HG03097 (cell line): ENCODE results near the gene HOXC10.

Experiments used
- ATAC-seq: cut with Tn5 transposase; IDR thresholded peaks from one replicate; pipeline ENCODE4 v1.9.1; 2021; ENCODE audit not compliant: unreplicated experiment, low FRiP score

The HOXC10 gene

DNA sequence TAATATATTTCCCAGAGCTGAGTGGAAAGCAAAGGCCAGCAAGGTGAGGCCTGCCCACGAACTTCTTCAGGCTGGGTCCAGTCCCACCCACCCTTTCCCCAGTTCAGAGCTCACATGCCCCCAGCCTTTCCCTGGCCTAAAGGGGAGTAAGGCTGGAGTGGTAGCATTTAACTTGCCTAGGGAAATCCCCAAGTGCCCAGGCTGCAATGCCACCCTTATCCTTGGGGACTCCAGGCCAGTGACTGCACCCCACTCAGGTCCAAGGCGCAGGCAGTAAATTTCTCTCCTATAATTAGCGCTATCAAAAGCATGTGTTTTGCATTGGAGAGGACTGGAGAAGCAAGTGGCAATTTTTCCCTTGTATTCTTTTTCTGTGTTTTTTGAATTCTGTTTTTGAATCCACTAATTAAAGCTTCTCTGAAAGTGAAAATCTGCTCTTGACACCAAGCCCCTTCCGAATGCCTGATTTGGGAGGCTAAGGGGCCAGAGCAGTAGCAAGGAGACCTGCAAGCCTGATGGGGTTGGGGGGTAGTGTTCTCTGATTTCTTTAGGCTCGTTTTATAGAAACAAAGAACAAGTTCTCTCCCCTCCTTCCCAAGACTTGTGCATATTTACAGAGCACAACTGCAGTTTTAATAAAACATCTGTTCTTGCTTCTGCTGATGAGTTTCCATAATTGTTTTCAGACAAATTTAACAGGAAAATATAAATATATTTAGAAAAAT lies 39.8 kb downstream of the HOXC10 start:
- ATAC-seq: no peak

DNA sequence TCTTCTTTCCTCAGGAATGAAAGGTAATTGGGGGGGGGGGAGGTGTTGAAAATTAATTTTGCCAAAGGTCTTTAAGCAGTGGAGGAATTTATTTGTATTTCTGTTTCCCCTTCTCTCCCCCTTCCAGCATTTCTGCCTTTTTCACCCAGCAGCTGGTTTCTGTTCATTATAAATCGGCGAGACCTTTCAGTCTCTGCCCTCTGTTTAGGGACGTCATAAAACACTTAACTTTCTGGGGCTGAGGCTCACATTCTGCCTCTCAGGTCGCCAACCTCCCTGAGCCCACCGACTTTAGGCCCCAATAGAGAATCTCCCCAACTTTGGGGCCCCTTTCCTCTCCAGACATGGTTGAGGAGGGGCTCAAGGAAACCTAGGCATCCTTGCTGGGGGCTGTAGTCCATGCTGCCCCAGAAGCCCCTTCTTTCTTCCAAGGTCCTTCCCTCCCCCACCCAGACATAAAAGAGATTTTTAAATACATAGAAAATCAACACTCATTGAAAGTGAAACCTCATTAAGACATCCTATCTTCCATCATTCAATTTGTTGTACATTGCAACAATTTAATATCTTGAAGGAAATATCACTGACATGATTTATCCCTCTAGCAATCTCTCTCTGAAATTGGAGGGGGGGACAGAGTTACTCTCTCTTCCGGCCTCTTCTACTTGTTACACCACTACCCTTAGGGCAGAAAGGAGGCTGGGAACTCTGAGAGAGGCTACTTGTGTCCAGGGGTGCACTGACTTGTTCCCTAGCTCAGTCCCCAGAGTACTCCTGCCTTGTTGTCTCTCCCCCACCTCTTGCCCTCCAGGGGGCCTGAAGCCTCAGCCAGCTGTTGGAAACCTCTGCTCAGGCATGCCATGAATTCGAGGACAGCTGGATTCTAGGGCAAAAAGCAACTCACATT lies 40.8 kb downstream of the HOXC10 start:
- ATAC-seq: no peak

GRCh38 chr12:54026640-54027441 lies 41.9 kb downstream of the HOXC10 start:
- no peak for ATAC-seq

GRCh38 chr12:54027442-54027786 lies 42.5 kb downstream of the HOXC10 start:
- ATAC-seq: no peak

DNA sequence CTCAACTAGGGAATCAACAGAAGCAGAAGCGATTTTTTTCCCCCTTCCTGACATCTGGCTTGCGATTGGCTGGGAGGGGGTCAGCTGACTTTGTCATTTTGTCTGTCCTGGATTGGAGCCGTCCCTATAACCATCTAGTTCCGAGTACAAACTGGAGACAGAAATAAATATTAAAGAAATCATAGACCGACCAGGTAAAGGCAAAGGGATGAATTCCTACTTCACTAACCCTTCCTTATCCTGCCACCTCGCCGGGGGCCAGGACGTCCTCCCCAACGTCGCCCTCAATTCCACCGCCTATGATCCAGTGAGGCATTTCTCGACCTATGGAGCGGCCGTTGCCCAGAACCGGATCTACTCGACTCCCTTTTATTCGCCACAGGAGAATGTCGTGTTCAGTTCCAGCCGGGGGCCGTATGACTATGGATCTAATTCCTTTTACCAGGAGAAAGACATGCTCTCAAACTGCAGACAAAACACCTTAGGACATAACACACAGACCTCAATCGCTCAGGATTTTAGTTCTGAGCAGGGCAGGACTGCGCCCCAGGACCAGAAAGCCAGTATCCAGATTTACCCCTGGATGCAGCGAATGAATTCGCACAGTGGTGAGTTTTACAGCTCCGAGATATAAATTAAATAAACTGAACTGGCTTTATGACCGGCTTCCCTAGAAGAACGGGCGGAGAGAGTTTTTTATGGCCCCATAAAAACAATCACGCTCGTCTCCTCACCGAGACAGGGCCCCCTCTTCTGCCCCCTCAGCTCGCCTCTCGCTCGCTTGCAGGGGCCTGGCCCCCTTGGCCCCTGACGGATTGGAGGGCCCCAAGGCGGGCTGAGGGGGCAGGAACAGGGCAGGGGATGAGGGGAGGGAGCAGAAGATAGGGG lies 43.6 kb downstream of the HOXC10 start, which contains the start of gene HOXC6:
TSS of gene HOXC6 (plus strand) at position 127 of the 888 bp plus-strand sequence. CDS start at position 209, 82 bp downstream.
- no peak for ATAC-seq

GRCh38 chr12:54029529-54030441 lies 44.8 kb downstream of the HOXC10 start:
- ATAC-seq: no peak

DNA sequence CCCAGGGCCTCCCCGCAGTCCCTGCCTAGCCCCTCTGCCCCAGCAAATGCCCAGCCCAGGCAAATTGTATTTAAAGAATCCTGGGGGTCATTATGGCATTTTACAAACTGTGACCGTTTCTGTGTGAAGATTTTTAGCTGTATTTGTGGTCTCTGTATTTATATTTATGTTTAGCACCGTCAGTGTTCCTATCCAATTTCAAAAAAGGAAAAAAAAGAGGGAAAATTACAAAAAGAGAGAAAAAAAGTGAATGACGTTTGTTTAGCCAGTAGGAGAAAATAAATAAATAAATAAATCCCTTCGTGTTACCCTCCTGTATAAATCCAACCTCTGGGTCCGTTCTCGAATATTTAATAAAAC lies 45.5 kb downstream of the HOXC10 start:
- ATAC-seq: no peak

- ATAC-seq: no peak
These were observed 46.0 kb downstream of the HOXC10 start for GRCh38 chr12:54030889-54031471.

GRCh38 chr12:54031480-54031879 lies 46.5 kb downstream of the HOXC10 start:
- no peak for ATAC-seq

- no peak for ATAC-seq
These were observed 47.2 kb downstream of the HOXC10 start for GRCh38 chr12:54032086-54032619.

DNA sequence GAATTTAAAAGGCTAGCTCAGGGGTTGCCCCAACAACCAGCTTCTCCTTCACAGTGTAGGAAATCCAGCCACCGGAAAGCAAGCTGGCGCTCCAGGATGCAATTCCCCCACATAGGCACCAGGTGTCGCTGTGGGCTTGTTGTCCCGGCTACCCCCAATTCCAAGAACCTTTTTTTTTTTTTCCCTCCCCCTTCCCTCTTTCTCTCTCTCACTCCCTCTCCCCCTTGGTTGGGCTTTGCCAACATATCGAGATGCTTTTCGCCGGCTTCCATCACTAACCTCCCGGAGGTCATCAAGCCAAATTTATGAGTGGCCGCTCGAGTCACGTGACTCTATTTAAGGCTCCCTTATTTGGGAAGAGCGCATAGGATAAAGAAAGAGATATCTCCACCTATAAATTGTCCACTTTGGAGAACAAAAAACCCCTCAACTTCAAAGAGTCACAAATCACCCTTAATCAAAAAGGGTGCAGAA lies 47.7 kb downstream of the HOXC10 start, which contains the start of gene HOXC5:
TSS of gene HOXC5 (plus strand) at position 424 of the 474 bp plus-strand sequence. CDS start 73 bp downstream, outside the sequence.
- ATAC-seq: no peak

GRCh38 chr12:54033106-54033979 lies 48.4 kb downstream of the HOXC10 start:
- no peak for ATAC-seq

GRCh38 chr12:54033980-54034784 lies 49.2 kb downstream of the HOXC10 start:
- no peak for ATAC-seq

DNA sequence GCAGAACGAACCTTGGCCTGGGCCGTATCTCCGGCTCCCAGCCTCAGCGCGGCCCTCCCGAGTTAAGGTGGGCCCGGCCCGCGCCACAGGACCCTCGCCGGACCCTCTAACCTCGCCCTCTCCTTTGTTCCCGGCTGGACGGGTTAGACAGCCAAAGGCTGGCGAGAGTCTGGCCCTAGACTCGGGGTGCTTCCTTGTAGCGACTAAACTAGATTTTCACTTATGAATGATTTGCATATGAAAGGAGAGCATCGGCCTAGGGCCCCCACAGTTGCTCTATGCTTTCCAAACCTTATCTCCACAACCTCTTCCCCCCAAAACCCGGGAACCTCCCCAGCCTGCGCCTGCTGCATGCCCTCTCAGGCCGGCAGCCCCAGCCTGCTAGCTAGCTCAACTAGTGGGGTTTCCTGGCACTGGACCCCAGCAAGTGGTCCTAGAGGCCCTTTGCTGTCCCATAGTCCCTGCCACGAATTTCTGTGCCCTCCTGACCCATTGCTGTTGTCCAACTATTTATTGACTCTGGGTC lies 49.9 kb downstream of the HOXC10 start:
- no peak for ATAC-seq

GRCh38 chr12:54035568-54036264 lies 50.8 kb downstream of the HOXC10 start:
- ATAC-seq: no peak
